NCI-H1105 (cell line): ENCODE measurements around the gene TST.

Experiments
- DNase-seq: peaks from one replicate; lab custom pipeline; 2025; lab: John Stamatoyannopoulos, UW

TST gene

GRCh38 chr22:37032134-37032534, 12.9 kb upstream of the TST start:
- no peak for DNase-seq

- DNase-seq = no peak
These were observed 11.5 kb upstream of the TST start for GRCh38 chr22:37030560-37031281.

- DNase-seq = no peak
These were observed 9.7 kb upstream of the TST start for GRCh38 chr22:37028692-37029674.

GRCh38 chr22:37027556-37027955, 8.3 kb upstream of the TST start:
- no peak for DNase-seq

GRCh38 chr22:37026325-37026724, 7.1 kb upstream of the TST start:
- no peak for DNase-seq

GRCh38 chr22:37025500-37026070, 6.3 kb upstream of the TST start:
- no peak for DNase-seq

GRCh38 chr22:37024339-37025157, 5.3 kb upstream of the TST start:
- no peak for DNase-seq

GRCh38 chr22:37023743-37024338, 4.6 kb upstream of the TST start:
- DNase-seq = no peak

GRCh38 chr22:37022483-37023337, 3.5 kb upstream of the TST start:
- no peak for DNase-seq

- DNase-seq = peak; percentile 7
These were observed 2.6 kb upstream of the TST start for GRCh38 chr22:37021710-37022482.

- no peak for DNase-seq
These were observed 1.8 kb upstream of the TST start for GRCh38 chr22:37021041-37021440.

- no peak for DNase-seq
These were observed 889 bp upstream of the TST start for GRCh38 chr22:37020192-37020479.

- DNase-seq = peak; percentile 20
These were observed 385 bp downstream of the TST start for GRCh38 chr22:37018815-37019308.

- no peak for DNase-seq
These were observed 997 bp downstream of the TST start for GRCh38 chr22:37018086-37018814.

- no peak for DNase-seq
These were observed 1.9 kb downstream of the TST start for GRCh38 chr22:37017356-37017755.

- no peak for DNase-seq
These were observed 2.9 kb downstream of the TST start for GRCh38 chr22:37016134-37016910.

- DNase-seq = no peak
These were observed 3.7 kb downstream of the TST start for GRCh38 chr22:37015587-37015878.

- DNase-seq = no peak
These were observed 4.2 kb downstream of the TST start for GRCh38 chr22:37014835-37015586.
